ENCODE measurements around the gene CLDN1.

- TF ChIP-seq, protein P1, sequence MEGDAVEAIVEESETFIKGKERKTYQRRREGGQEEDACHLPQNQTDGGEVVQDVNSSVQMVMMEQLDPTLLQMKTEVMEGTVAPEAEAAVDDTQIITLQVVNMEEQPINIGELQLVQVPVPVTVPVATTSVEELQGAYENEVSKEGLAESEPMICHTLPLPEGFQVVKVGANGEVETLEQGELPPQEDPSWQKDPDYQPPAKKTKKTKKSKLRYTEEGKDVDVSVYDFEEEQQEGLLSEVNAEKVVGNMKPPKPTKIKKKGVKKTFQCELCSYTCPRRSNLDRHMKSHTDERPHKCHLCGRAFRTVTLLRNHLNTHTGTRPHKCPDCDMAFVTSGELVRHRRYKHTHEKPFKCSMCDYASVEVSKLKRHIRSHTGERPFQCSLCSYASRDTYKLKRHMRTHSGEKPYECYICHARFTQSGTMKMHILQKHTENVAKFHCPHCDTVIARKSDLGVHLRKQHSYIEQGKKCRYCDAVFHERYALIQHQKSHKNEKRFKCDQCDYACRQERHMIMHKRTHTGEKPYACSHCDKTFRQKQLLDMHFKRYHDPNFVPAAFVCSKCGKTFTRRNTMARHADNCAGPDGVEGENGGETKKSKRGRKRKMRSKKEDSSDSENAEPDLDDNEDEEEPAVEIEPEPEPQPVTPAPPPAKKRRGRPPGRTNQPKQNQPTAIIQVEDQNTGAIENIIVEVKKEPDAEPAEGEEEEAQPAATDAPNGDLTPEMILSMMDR (IDR thresholded peaks at IDR 0.05), result no peak
- TF ChIP-seq JUND (IDR thresholded peaks at IDR 0.05) (no peak), NFIC (IDR thresholded peaks at IDR 0.05; ENCODE audit: borderline replicate concordance) (no peak), TAF1 (IDR thresholded peaks at IDR 0.05; ENCODE audit: borderline replicate concordance, low read depth, low read length) (no peak), SMC3 (IDR thresholded peaks at IDR 0.05; ENCODE audit: low read depth, low read length) (no peak)
Measured at GRCh38 chr3:190338717-190339116, 16.5 kb upstream of the CLDN1 start.

Data from SK-N-SH (cell line).